Measurements from ENCODE around the gene CYTH2.
"Not testable (repeated sequence)": the region's sequence is repeated elsewhere in the genome, so short reads cannot be mapped to it uniquely, and the experiment has no call there.

DNA sequence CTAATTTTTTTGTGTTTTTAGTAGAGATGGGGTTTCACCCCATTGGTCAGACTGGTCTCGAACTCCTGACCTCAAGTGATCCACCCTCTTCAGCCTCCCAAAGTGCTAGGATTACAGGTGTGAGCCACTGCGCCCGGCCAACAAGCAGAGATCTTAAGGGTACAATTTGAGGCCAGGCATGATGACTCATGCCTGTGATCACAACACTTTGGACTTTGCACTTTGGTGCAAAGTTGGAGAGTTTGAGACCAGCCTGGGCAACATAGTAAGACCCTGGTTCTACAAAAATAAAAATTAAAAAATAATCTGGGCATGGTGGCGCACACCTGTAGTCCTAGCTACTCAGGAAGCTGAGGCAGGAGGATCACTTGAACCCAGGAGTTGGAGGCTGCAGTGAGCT lies 50.3 kb downstream of the CYTH2 start:
- TF ChIP-seq, protein P1, sequence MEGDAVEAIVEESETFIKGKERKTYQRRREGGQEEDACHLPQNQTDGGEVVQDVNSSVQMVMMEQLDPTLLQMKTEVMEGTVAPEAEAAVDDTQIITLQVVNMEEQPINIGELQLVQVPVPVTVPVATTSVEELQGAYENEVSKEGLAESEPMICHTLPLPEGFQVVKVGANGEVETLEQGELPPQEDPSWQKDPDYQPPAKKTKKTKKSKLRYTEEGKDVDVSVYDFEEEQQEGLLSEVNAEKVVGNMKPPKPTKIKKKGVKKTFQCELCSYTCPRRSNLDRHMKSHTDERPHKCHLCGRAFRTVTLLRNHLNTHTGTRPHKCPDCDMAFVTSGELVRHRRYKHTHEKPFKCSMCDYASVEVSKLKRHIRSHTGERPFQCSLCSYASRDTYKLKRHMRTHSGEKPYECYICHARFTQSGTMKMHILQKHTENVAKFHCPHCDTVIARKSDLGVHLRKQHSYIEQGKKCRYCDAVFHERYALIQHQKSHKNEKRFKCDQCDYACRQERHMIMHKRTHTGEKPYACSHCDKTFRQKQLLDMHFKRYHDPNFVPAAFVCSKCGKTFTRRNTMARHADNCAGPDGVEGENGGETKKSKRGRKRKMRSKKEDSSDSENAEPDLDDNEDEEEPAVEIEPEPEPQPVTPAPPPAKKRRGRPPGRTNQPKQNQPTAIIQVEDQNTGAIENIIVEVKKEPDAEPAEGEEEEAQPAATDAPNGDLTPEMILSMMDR (IDR thresholded peaks at IDR 0.05) = not testable (repeated sequence)
- not testable (repeated sequence) for TF ChIP-seq ZFX (IDR thresholded peaks at IDR 0.05; ENCODE audit: borderline replicate concordance)
